Measurements from ENCODE around the gene ASPSCR1.

The ASPSCR1 gene

DNA sequence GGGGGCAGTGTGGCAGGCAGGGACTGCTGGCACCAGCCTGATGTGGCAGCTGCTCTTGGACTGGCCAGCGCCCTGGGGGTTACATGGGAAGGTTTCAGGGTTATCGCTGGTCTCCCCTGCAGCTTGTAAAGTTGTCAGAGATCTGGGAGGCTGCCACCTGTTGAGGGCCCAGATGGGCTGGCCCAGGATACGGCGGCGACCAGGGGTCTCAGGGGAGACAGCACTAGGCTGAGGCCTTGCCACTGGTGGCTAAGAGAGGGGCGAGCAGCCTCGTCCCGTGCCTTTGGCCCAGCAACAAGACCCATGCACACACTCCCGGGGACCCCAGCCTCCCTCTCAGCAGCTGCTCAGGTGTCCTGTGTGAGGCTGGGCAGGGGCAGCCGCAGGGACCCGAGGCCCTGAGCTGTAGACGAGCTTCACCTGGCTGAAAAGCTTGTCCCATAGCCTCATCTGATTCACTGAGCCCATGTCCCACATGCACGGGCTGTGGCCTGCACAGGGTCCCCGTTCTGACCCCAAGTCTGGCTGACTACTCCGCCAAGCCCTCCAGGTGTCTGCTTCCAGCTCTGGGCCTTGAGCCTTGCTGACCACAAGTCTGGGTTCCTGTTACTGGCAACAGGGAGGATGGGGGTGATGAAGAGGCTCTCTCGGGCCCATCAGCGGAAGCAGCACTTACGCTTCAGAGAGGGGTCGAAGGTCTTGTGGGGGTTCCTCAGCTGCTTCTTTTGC lies 82.0 kb downstream of the ASPSCR1 start:
- no peak for DNase-seq

DNA sequence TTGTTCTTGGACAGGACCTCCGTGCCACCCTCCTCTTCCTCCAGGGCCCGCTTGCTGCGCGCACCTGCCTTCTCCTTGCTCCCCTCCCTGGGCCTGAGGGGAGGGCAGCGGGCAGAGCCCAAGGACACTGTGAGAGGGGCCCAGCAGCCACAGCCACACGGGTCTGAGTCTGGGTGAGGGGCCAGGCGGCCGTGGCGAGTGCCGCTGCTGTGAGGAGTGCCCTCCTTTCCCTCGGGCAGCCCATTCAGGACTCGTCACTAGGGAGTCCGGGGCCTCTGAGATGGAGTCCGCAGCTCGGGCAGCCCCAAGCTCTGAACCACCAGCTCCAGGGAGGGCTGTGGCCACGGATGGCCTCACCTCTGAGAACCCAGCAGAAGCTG lies 82.6 kb downstream of the ASPSCR1 start:
- no peak for DNase-seq

DNA sequence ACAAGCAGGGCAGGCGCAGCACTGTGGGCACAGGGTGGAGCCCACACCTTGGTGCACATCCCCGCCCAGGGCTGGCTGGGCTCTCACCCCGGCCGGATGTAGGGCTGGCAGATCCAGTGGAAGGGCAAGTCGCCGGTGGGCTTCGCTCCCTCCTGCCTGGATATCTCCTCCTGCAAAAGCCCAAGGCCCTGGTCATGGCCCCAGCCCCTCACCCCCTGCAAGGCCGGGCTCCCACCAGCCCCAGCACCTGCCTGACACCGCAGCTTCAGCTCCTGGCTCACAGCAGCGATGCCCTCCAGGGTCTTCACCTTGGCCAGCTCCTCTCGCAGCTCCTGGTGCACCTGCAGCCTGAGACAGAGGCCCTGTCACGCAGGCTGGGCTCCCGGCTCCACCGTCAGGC lies 83.2 kb downstream of the ASPSCR1 start:
- DNase-seq, result no peak

DNA sequence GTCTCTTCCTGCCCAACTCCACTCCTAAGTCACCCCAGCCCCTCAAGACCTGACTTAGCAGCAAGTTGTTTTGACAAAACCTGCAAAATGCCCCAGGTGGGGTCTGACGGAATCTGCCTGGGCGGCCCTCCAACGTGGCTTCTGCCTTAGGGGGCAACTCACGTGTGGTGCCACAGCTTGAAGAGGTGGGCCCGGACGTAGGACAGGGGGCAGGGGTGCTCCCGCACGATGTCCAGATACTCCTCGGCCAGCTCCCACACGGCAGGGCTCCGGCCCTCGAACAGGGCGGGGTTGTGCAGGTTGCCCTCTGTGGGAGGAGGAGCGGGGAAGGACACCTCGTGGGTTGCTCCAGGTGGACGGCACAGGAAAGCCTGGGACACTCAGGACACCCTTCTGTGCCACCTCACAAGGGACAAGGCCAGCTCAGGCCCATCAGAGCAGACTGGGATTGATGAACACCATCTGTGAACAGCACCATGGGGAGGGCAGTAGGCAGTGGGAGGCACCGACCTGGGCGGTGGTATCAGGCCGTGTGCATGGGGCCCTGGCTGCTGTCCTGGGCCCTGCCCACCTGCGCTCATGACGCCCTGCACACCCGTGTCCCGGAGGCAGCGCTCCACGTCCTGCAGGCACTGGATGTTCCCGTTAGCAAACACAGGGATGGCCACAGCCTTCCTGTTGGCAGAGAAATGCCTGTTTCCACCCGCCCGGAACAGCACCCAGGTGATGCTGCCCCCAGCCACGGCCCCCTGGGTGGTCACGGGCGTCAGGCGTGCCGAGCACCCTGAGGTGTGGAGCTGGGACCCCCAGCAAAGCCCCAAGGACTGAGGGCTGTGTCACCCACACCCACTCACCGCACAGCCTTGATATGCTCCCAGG lies 83.9 kb downstream of the ASPSCR1 start:
- DNase-seq, result no peak

DNA sequence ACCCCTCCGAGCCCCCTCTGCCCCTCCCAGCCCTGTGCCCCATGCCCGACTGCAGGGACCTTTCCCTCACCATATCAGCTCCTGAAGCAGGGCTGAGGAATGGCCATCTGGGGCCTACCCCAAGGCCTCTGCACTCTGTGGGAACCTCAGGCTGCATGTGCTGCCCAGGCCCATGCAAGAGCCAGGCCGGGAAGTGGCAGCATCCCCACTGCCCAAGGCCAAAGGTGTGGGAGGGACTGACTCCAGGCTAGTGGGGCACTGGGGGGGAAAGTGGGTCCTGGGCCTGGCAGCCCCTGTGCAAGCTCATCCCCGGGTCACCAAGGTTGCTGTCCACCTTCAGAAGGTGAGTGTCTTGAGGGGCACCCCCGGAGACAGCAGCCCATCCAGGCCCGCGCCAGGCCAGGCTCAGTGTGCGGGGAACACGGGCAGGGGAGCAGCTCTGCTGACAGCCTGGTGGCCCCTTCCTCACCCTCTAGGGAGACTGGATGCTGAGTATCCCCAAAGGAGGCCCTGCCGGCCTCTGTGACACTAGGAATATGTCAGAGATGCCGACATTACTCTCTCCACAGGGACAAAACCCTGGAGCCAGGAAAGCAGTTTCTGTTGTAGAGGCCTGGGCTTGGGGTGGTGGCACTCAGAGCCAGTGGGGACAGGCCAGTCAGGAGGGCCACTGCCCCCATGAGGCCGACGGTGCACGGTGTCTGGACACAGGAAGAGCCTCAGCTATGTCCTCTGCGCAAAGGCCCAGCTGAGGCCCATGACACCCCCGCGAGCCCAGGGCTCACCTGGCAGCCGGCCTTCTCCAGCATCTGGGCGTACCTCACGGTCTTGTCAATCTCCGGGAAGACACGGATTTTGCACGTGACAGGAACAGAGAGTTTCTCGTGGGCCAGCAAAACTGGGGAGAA lies 84.9 kb downstream of the ASPSCR1 start:
- no peak for DNase-seq

DNA sequence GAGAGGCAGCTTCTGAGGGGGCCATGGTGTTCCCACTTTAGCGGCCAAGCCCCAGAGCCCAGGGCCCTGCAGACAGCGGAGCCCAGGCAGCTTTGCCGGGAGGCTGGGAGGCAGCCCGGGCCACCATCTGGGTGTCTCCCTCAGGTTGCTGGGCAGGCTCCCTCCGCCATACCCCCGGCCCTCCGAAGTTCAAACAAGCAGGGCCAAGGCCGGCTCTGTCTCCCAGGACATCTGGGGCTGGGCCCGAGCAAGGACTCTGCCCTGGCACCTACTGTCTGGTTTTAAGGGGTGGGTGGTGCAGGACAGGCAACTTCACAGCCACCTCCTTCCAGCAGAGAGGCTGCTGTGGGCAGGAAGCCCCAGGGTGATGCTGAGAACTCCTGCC lies 85.5 kb downstream of the ASPSCR1 start:
- DNase-seq, result no peak

DNA sequence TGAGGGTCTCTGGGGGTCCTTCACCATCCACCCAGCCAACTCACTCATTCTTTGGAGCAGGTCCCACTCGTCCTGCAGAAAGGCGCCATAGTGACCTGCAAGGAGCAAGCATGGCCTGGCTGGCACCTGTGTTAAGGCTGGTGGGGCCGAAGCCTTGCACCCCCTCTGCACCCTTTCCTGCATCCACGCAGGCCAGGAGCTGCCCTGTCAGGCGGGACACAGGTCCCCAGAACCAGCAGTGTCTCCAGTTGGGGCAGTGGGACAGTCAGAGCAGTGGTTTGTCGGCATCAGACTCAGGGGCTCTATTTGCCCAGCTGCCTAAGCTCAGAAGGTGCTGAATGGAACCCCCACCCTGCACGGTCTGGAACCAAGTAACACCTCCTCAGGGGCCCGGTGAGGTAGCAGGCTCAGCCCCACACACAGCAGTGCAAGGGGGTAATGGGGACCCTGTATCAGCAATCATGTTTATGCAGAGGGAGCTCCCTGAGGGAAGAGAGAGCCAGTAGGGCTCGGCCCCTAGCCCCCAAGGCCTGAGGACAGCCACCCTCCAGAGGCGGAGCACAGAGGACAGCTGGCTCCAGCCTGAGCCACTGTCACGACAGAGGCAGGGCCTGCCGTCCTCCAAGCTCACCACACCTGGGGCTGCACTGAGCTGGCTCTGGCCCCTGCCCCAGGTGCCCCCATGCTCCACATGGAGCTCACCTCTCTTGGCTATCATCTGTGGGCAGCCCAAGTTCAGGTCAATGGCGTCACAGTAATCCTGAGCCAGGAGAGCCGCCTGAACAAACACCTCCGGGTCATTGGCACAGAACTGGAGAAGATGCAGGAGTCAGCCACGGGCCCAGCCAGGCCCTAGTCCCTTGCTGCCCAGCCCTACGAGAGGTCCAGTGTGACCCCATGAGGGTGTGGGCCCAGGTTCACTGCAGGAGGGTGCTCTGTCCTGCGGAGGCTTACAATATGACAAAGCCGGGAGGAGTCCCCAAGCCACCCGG lies 86.3 kb downstream of the ASPSCR1 start:
- no peak for DNase-seq

DNA sequence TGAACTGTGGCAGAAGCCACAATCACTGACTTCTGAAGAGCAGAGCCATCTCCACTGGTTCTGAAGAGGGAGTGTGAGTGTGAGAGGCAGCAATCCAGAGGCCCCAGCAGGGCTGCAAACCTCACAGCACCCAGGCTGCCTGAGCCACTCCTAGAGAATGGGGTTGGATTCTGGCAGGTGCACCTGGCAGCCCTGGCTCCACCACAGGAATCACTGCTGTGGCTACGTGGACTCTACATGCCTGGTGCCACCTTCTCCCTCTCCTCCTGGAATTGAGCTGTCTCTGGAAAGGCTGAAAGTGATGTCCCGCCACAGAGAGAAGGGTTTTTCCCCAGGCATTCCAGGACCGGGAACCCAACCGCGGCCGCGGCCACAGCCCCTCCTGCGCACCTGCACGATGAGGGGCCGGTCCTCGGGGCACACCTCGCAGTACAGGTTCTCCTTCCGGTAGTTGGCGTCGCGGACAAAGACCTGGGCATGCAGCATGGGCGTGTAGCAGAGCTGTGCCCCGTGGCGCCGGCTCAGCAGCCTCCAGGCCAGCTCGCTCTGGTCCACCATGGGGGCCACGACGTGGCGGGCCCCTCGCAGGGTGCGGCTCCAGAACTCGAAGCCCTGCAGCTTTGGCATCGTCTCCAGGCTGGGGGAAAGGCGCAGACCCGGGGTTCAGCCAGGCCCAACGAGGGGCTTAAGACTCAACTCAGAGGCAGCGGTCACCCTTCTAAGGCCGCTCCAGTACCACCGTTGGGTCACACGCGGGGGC lies 87.2 kb downstream of the ASPSCR1 start:
- DNase-seq, result no peak

DNA sequence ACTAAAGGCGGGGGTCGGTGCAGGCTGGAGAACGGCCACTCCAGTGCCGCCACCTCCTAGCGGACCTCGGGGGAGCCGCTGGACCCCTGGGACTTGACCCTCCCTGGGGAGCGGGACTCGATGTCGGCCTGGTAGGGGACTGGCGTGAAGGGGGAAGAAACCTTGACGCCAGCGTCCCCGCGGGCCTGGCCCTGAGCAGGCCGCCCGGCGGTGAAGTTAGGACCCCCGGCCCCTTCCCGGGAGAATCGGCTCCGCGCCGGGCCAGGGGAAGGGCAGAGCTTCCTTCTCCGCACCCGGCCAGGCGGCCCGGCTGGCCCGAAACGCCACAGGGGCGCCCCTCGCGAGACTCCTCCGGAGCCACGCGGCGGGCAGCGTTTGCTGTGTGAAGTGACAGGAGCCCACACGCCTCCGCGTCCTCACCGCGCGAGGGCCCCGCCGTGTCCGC lies 87.8 kb downstream of the ASPSCR1 start:
- no peak for DNase-seq

DNA sequence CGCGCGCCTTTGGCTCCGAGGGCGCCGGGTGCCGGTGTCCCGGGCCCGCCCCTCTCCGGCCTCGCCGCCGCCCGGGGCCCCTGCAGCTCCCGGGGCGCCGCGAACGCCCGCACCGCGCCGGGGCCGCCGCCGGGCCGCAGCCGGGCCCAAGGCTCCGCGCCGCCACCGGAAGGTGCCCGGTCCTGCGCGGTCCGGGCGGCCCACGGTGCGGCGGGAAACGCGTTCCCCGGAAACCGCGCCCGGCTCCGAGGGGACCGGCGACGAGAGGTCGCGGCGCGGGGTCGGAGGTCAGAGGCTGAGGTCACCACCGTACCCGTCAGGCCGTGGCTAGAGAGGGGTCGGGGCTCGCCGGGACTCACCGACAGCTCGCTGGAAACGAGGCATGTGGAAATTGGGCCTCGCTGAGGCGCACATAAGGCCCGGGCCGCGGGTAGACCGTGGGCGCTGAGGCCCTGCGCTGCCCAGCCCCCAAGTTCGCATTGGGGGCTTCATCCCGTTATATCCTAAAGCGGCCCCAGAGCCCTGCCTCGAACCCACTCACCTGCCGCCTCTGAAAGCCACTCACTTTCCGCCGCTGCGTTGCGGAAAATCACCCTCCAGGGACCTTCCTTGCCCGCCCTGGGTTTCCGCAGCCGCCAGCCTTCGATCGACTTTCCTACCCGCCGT lies 88.3 kb downstream of the ASPSCR1 start, which contains the start of gene DUS1L:
TSS of gene DUS1L (minus strand) at position 167 of the 666 bp plus-strand sequence. CDS start 745 bp downstream, outside the sequence.
- DNase-seq, result peak; percentile 90

All from activated CD8-positive, alpha-beta memory T cell treated with anti-CD3 and anti-CD28 coated beads for 24 hours (primary cell).